Measurements from ENCODE around the gene KCNMA1. TPM values are rescaled to one million over a fixed set of nuclear protein-coding genes. Genes with fewer than 3 reads are reported as not detected.
"Not testable (repeated sequence)": the region's sequence is repeated elsewhere in the genome, so short reads cannot be mapped to it uniquely, and the experiment has no call there.

The KCNMA1 gene
- total RNA-seq, 1 donor from 2014 or later, result 0.21 TPM

DNA sequence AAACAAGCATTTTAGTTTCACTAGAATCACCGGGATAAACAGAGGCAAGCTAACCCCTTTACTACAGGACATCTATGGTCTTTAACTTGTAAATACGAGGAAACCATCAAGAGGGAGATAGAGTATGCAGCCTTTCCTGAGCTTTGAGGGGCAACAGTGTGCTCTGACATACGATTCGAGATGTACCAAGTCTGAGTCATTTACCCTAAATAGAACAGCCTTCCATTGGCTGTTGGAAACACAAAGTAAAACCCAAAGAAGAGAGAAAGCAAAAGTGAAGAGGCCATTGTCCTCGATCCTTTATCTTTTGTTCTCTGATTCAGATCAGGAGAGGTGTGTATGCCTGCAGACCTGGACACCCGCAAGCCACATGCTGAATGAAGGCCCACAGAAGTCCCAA lies 289.5 kb downstream of the KCNMA1 start:
- DNase-seq (ENCODE audit: low spot score), result no peak

GRCh38 chr10:77347052-77347451 lies 290.6 kb downstream of the KCNMA1 start:
- DNase-seq (ENCODE audit: low spot score), result no peak
- Mint-ChIP-seq H3K9me3 (no peaks in the 10 kb centered on the region), H3K4me1 (ENCODE audit: low read depth) (peaks cover 2% of the 10 kb centered on the region), H3K36me3 (ENCODE audit: low read depth) (no peaks in the 10 kb centered on the region), H3K4me3 (ENCODE audit: low read depth) (no peak overlapping the region), H3K27ac (no peak overlapping the region), H3K27me3 (ENCODE audit: low read depth) (no peaks in the 10 kb centered on the region)
- intact Hi-C loops (cut with micrococcal nuclease), result no loop called here

More for the DNA sequence above, 289.5 kb downstream of the KCNMA1 start:
- intact Hi-C loops (cut with micrococcal nuclease), result no loop called here
- H3K27ac Mint-ChIP-seq, result no peak overlapping the region
- no peaks in the 10 kb centered on the region for H3K27me3 Mint-ChIP-seq (ENCODE audit: low read depth)
- H3K36me3 Mint-ChIP-seq (ENCODE audit: low read depth), result no peaks in the 10 kb centered on the region
- no peaks in the 10 kb centered on the region for H3K9me3 Mint-ChIP-seq
- peaks cover 2% of the 10 kb centered on the region for H3K4me1 Mint-ChIP-seq (ENCODE audit: low read depth)
- H3K4me3 Mint-ChIP-seq (ENCODE audit: low read depth), result no peak overlapping the region

GRCh38 chr10:77341055-77341454 lies 296.6 kb downstream of the KCNMA1 start:
- intact Hi-C loops (cut with micrococcal nuclease), result no loop called here
- H3K4me1 Mint-ChIP-seq (ENCODE audit: low read depth), result no peaks in the 10 kb centered on the region
- no peaks in the 10 kb centered on the region for H3K36me3 Mint-ChIP-seq (ENCODE audit: low read depth)
- H3K9me3 Mint-ChIP-seq, result no peaks in the 10 kb centered on the region
- no peaks in the 10 kb centered on the region for H3K27me3 Mint-ChIP-seq (ENCODE audit: low read depth)
- no peak overlapping the region for H3K4me3 Mint-ChIP-seq (ENCODE audit: low read depth)
- no peak overlapping the region for H3K27ac Mint-ChIP-seq
- DNase-seq (ENCODE audit: low spot score), result no peak

- H3K27me3 Mint-ChIP-seq (ENCODE audit: low read depth); H3K4me3 Mint-ChIP-seq (ENCODE audit: low read depth); H3K9me3 Mint-ChIP-seq; intact Hi-C loops (cut with micrococcal nuclease); DNase-seq (ENCODE audit: low spot score); H3K4me1 Mint-ChIP-seq (ENCODE audit: low read depth); H3K36me3 Mint-ChIP-seq (ENCODE audit: low read depth); H3K27ac Mint-ChIP-seq: not testable (repeated sequence)
Measured at GRCh38 chr10:77339872-77340271, 297.7 kb downstream of the KCNMA1 start.

DNA sequence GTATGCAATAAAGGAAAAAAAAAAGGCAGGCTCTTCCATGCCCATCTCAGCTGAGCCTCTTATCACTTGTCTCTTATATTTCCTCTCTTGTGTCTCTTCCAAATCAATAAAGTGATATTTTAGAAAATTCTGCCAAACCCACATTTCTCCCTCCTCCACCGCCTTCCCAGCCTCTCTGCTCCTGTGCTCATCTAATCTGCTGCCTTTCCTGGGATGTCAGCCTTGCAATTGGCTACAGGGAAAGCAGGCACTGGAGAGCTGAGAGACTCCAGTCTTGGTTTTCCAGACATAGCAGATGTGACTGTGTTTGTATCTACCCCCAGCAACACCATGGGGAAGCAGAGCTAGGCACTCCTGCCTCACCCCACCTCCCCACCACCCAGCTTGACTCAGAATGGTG lies 298.4 kb downstream of the KCNMA1 start:
- DNase-seq (ENCODE audit: low spot score), result no peak
- H3K4me1 Mint-ChIP-seq (ENCODE audit: low read depth), result no peaks in the 10 kb centered on the region
- no peaks in the 10 kb centered on the region for H3K27me3 Mint-ChIP-seq (ENCODE audit: low read depth)
- H3K9me3 Mint-ChIP-seq, result no peaks in the 10 kb centered on the region
- H3K27ac Mint-ChIP-seq, result no peak overlapping the region
- intact Hi-C loops (cut with micrococcal nuclease), result no loop called here
- H3K4me3 Mint-ChIP-seq (ENCODE audit: low read depth), result no peak overlapping the region
- H3K36me3 Mint-ChIP-seq (ENCODE audit: low read depth), result no peaks in the 10 kb centered on the region

DNA sequence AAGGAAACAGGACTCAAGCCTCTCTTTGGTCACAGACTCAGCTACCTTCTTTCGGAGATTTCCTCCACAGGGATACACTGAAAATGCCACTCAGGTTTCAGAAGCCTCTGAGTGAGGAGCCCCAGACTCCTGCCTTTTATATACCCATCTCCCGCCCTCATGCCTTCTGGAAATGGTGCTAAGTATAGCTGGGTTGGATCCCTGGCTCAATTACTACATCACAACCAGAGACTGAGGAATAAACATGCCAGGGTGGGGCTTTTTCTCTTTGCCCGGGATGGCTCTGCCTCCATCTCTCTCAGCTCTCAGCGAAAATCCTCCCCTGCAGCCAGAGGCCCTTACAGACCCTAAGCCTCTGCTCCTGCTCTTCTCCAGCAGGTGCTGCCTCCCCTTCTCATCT lies 299.5 kb downstream of the KCNMA1 start:
- intact Hi-C loops (cut with micrococcal nuclease), result no loop called here
- Mint-ChIP-seq H3K36me3 (ENCODE audit: low read depth) (no peaks in the 10 kb centered on the region), H3K4me3 (ENCODE audit: low read depth) (no peak overlapping the region), H3K4me1 (ENCODE audit: low read depth) (no peaks in the 10 kb centered on the region), H3K27ac (no peak overlapping the region), H3K27me3 (ENCODE audit: low read depth) (no peaks in the 10 kb centered on the region), H3K9me3 (no peaks in the 10 kb centered on the region)
- no peak for DNase-seq (ENCODE audit: low spot score)

- Mint-ChIP-seq H3K4me1 (ENCODE audit: low read depth) (no peaks in the 10 kb centered on the region), H3K27ac (no peak overlapping the region), H3K4me3 (ENCODE audit: low read depth) (no peak overlapping the region), H3K36me3 (ENCODE audit: low read depth) (no peaks in the 10 kb centered on the region), H3K27me3 (ENCODE audit: low read depth) (no peaks in the 10 kb centered on the region), H3K9me3 (no peaks in the 10 kb centered on the region)
- no peak for DNase-seq (ENCODE audit: low spot score)
- intact Hi-C loops (cut with micrococcal nuclease), result no loop called here
Measured at GRCh38 chr10:77334501-77334900, 303.1 kb downstream of the KCNMA1 start.

- H3K4me3 Mint-ChIP-seq (ENCODE audit: low read depth), result no peak overlapping the region
- H3K4me1 Mint-ChIP-seq (ENCODE audit: low read depth), result no peaks in the 10 kb centered on the region
- intact Hi-C loops (cut with micrococcal nuclease), result no loop called here
- no peaks in the 10 kb centered on the region for H3K9me3 Mint-ChIP-seq
- no peak for DNase-seq (ENCODE audit: low spot score)
- no peaks in the 10 kb centered on the region for H3K36me3 Mint-ChIP-seq (ENCODE audit: low read depth)
- no peaks in the 10 kb centered on the region for H3K27me3 Mint-ChIP-seq (ENCODE audit: low read depth)
- H3K27ac Mint-ChIP-seq, result no peak overlapping the region
Measured at GRCh38 chr10:77333610-77334340, 303.8 kb downstream of the KCNMA1 start.

GRCh38 chr10:77332256-77332655 lies 305.4 kb downstream of the KCNMA1 start:
- intact Hi-C loops (cut with micrococcal nuclease), result no loop called here
- no peak overlapping the region for H3K4me3 Mint-ChIP-seq (ENCODE audit: low read depth)
- H3K27me3 Mint-ChIP-seq (ENCODE audit: low read depth), result no peaks in the 10 kb centered on the region
- H3K27ac Mint-ChIP-seq, result no peak overlapping the region
- no peaks in the 10 kb centered on the region for H3K9me3 Mint-ChIP-seq
- no peak for DNase-seq (ENCODE audit: low spot score)
- no peaks in the 10 kb centered on the region for H3K4me1 Mint-ChIP-seq (ENCODE audit: low read depth)
- H3K36me3 Mint-ChIP-seq (ENCODE audit: low read depth), result no peaks in the 10 kb centered on the region

DNA sequence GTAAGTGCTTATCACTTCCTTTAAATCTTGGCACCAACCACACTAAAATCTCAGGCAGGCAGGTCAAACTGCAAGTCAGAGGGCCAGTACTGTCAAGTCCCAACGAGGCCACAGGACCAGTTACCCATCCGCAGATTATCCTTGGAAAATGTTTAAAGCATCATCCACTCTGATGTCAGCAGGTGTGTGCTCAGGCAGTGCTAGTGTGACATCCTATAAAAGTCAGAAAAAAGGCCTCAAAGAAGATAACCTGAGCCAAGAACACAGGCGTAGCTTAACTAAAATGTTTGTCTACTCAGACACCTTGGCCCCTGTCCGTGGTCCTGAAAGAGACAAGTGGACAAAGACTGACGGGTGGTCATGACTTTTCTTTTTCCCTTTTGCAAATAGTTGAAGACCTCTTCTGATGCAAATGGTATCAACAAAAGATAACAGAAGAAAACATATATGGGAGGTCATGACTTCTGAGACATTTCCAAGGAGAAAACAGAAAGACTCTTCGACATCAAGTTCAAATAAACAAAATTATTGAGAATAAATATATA lies 309.3 kb downstream of the KCNMA1 start:
- Mint-ChIP-seq H3K4me1 (ENCODE audit: low read depth) (no peaks in the 10 kb centered on the region), H3K27me3 (ENCODE audit: low read depth) (no peaks in the 10 kb centered on the region), H3K9me3 (no peaks in the 10 kb centered on the region), H3K4me3 (ENCODE audit: low read depth) (no peak overlapping the region), H3K27ac (no peak overlapping the region), H3K36me3 (ENCODE audit: low read depth) (no peaks in the 10 kb centered on the region)
- no peak for DNase-seq (ENCODE audit: low spot score)
- intact Hi-C loops (cut with micrococcal nuclease), result no loop called here

DNA sequence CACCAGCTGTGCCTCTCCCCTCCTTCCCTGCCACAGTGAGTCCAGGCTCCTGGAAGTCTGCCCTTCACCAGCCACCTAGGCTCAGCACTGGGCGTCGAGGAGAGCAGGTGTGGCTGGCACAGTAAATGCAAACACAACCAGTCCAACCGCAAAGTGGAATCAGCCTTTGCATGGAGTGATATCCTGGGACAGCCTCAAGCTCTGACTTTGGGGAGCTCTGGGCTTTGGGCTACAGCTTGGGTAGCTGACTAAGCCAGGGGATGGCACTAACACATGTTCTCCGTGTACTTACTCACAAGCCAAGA lies 312.4 kb downstream of the KCNMA1 start:
- no peak overlapping the region for H3K4me3 Mint-ChIP-seq (ENCODE audit: low read depth)
- H3K4me1 Mint-ChIP-seq (ENCODE audit: low read depth), result no peaks in the 10 kb centered on the region

DNA sequence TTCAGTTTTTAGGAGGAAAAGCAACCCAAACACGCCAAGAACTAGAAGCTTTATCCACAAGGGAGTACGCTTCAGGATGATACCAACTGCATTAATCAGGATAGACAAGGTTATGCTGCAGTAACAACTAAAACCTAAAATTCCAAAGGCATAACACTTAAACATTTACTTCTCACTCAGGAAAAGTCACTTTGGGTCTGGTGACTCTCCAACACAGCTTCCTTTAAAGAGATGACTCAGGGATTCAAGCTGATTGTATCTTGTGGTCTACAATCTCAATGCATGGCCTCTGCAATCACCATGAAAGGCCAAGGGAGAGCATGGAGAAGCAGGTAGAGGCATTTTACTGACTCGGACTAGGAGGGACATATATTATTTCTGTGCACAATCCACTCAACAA lies 315.8 kb downstream of the KCNMA1 start:
- intact Hi-C loops (cut with micrococcal nuclease), result no loop called here
- no peaks in the 10 kb centered on the region for H3K27me3 Mint-ChIP-seq (ENCODE audit: low read depth)
- no peak overlapping the region for H3K4me3 Mint-ChIP-seq (ENCODE audit: low read depth)
- no peaks in the 10 kb centered on the region for H3K36me3 Mint-ChIP-seq (ENCODE audit: low read depth)
- H3K27ac Mint-ChIP-seq, result no peak overlapping the region
- H3K9me3 Mint-ChIP-seq, result no peaks in the 10 kb centered on the region
- no peak for DNase-seq (ENCODE audit: low spot score)
- no peaks in the 10 kb centered on the region for H3K4me1 Mint-ChIP-seq (ENCODE audit: low read depth)

More for the DNA sequence above, 312.4 kb downstream of the KCNMA1 start:
- intact Hi-C loops (cut with micrococcal nuclease), result no loop called here
- no peaks in the 10 kb centered on the region for H3K9me3 Mint-ChIP-seq
- no peak overlapping the region for H3K27ac Mint-ChIP-seq
- no peaks in the 10 kb centered on the region for H3K36me3 Mint-ChIP-seq (ENCODE audit: low read depth)
- H3K27me3 Mint-ChIP-seq (ENCODE audit: low read depth), result no peaks in the 10 kb centered on the region
- DNase-seq (ENCODE audit: low spot score), result no peak

- Mint-ChIP-seq H3K4me1 (ENCODE audit: low read depth) (no peaks in the 10 kb centered on the region), H3K27ac (no peak overlapping the region), H3K9me3 (no peaks in the 10 kb centered on the region), H3K27me3 (ENCODE audit: low read depth) (no peaks in the 10 kb centered on the region), H3K36me3 (ENCODE audit: low read depth) (no peaks in the 10 kb centered on the region), H3K4me3 (ENCODE audit: low read depth) (no peak overlapping the region)
- no peak for DNase-seq (ENCODE audit: low spot score)
- intact Hi-C loops (cut with micrococcal nuclease), result no loop called here
Measured at GRCh38 chr10:77320971-77321471, 316.6 kb downstream of the KCNMA1 start.

Measured in activated T-helper 2 cell treated with anti-CD3 and anti-CD28 coated beads, Interferon-gamma antibody, Interleukin-2, Interleukin-4, amounts not matched to agents 10 μg/mL and 5 μg/mL and 100 μg/mL, durations not matched to agents 14 hours and 24 hours and 36 hours (primary cell).